Measurements from ENCODE around the gene FOSB.
A peak's percentile ranks its signal among the peaks of the same experiment; 100 is the strongest.
"Not testable (repeated sequence)": the region's sequence is repeated elsewhere in the genome, so short reads cannot be mapped to it uniquely, and the experiment has no call there.

Gene FOSB

DNA sequence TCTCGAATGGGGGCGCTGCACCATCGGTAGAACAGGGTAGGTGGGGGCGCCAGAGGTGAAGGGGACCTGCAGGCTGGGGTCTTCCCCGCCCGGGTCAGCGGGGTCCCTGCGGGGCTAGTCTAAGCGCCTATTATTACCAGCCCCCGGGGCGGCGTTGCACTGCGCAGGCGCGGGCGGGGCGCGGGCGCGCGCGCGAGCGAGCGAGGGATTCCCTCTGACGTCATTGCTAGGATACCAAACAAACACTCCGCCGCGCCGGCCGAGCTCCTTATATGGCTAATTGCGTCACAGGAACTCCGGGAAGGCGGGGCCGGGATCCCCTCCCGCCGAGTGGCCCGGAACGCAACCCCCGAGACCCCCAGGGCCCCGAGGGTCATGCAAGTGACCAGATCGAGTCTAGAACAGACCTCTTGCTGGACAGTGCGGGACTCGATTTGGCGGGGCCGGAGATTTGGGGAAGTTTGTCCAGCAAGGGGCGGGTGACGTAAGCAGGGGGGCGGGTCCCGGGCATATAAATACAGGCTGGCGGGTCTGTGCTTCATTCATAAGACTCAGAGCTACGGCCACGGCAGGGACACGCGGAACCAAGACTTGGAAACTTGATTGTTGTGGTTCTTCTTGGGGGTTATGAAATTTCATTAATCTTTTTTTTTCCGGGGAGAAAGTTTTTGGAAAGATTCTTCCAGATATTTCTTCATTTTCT, at the start of gene FOSB:
FOSB (plus strand) TSS at position 541 of the 703 bp plus-strand sequence. CDS start 591 bp downstream, outside the sequence.
- peak; percentile 96 for DNase-seq

- DNase-seq, result no peak
Measured at GRCh38 chr19:45418802-45419201, 49.0 kb upstream of the FOSB start.

- peak; percentile 55 for DNase-seq
Measured at GRCh38 chr19:45419396-45419795, 48.4 kb upstream of the FOSB start.

DNA sequence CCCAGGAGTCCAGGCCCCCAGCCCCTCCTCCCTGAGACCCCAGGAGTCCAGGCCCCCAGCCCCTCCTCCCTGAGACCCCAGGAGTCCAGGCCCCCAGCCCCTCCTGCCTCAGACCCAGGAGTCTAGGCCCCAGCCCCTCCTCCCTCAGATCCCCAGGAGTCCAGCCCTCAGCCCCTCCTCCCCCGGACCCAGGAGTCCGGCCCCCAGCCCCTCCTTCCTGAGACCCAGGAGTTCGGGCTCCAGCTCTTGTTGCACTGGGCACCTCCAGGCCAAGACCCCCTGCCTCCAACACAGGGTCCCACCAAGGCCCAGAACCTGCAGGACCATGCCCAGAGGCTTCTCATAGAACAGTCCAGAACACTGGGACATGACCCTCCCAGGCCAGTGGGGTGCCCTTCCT, 47.9 kb upstream of the FOSB start:
- no peak for DNase-seq

DNA sequence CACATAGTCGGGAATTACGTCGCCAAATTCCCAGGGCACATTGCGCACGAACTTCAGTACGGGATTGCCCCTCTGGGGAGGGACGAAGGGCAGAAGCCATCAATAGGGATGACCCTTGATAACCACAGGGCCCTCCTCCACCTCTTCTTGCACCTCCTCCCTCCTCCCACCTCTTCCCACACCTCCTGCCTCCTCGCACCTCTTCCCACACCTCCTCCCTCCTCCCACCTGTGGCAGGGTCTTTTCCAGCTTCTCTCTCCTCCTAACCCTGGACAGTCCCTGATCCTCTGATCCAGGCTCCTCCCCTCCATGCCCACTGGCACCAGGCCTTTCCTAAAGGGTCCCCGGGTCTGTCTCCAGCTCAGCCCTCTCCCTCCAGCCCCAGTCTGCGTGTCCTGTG, 47.4 kb upstream of the FOSB start:
- DNase-seq, result no peak

DNA sequence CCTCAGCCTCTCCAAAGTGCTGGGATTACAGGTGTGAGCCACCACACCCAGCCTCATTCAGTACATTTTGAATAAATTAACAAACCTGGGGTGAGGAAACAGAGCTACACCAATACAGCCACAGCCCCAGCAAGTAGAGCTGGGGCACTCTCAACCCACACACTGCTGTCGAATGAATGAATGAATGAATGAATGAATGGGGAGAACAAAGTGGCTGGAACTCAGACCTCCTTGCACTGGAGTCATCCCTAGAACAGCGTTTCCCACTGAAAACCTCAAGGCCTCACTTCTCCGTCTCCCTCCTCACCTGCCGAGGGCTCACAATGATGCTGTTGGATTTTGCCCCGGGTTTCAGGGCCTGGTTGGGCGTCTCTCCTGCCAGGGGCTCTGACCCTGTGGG, 46.9 kb upstream of the FOSB start:
- no peak for DNase-seq

- DNase-seq, result no peak
Measured at GRCh38 chr19:45421947-45422498, 45.8 kb upstream of the FOSB start.

DNA sequence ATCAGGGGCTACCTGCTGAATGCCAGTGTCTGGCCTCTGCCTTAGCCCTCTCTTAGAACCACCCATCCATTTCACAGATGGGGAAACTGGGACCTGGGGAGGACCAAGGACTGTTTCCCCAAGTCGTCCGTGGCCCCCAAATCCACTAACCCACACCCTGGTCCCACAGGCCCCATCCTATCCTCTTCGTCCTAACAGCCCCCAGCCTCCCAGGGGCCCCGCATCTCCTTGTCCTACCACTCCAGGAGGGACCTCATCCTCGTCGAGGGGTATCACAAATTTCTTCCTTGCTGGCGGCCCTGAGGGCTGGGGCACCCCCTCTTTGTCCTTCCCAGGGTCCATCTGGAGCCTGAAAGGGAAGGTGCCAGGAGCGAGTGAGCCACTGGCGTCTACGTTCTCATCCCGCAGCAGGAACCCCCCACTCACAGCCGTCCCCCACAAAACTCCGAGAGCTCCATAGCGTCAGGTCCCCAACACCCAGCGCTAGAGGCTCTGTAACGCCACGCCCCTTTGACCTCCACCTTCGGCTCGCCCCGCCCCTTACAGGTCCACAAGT, 44.7 kb upstream of the FOSB start:
- DNase-seq, result no peak

DNA sequence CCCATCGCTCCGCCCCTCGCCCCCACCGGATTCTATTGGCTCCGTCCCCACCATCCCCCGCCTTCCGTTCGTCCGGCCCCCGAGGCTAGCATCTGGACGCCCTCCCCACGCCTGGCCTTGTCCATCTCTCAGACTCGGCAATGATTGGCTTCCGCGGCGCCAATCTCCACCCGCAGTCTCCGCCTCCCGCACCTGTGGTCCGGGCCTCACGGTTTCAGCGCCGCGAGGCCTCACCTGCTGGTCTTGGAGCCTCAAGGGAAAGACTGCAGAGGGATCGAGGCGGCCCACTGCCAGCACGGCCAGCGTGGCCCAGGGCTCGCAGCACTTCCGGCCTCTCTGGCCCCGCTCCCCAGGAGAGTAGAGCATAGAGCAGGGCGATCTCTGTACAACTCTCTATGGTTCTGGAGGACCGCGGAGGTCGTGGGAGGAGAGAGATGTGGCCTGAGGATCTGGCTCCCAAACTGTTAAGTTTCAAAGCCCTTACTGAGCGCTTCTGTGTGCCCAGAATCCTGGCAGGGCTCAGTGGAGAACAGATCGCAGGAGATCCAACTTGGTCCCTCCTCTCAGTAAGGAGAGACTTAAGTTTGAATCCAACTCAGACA, 44.1 kb upstream of the FOSB start, which contains the start of gene ERCC1:
ERCC1 (minus strand) TSS at position 329 of the 602 bp plus-strand sequence. CDS start 543 bp downstream, outside the sequence.
- DNase-seq, result peak; percentile 95

DNA sequence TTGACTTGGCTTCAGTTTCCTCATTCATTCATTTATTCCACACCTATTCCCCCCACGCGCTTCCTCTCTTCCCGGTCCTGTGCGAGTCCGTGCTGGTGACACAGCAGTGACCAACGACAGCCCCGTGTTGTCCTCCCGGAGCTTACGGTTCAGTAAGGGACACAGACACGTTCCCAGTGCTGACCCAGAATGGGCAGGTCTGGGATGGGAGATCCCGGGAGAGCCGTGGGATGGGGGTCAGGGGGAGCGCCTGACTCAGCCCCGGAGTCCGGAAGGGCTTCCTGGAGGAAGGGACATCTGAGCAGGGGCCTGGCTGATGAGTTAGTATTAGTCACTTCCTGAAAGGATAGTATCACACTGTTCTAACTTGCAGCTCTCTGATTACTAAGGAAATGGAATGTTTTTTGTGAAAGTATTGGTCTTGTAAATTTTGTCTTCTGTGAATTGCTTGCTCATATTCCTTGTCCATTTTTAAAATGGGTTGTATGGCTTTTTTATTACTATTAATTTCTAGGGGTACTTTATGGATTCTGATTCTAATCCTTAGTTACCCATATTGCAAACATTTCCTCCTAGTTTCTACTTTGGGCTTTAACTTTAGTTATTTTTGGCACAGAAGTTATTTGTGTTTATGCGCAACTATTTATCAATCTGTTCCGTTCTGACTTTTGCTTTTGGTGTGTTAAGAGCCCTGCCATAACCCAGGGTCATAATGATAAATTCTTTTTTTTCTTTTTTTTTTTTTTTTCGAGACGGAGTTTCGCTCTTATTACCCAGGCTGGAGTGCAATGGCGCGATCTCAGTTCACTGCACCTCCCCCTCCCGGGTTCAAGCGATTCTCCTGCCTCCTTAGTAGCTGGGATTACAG, 43.4 kb upstream of the FOSB start:
- DNase-seq, result peak; percentile 72

- no peak for DNase-seq
Measured at GRCh38 chr19:45428384-45429231, 39.2 kb upstream of the FOSB start.

GRCh38 chr19:45429896-45430295, 37.9 kb upstream of the FOSB start:
- not testable (repeated sequence) for DNase-seq

DNA sequence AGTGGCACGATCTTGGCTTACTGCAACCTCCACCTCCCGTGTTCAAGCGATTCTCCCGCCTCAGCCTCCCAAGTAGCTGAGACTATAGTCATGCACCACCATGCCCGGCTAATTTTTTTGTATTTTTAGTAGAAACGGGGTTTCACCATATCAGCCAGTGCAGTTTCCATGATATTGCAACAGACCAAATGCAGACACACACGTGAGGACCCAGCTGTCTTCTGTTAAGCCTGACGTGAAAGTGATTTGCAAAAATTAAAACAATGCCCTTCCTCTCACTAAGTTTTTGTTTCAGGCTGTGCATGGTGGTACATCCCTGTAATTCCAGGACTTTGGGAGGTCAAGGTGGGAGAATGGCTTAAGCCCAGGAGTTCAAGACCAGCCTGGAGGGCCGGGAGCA, 36.8 kb upstream of the FOSB start:
- DNase-seq, result not testable (repeated sequence)

GRCh38 chr19:45432543-45432942, 35.3 kb upstream of the FOSB start:
- not testable (repeated sequence) for DNase-seq

DNA sequence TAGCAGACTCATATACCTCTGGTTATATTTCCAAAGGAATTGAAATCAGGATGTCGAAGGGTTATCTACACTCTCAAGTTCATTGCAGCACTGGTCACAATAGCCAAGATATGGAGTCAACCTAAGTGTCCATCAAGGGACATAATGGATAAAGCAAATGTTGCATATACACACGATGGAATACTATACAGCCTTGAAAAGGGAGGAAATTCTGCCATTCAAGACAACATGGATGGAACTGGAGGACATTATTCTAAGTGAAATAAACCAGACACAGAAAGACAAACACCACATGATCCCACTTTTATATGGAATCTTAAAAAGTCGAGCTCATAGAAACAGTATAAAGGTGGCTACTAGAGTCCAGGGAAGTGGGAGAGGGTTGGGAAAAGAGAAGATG, 30.5 kb upstream of the FOSB start:
- DNase-seq, result no peak

GRCh38 chr19:45439190-45439568, 28.6 kb upstream of the FOSB start:
- DNase-seq, result no peak

DNA sequence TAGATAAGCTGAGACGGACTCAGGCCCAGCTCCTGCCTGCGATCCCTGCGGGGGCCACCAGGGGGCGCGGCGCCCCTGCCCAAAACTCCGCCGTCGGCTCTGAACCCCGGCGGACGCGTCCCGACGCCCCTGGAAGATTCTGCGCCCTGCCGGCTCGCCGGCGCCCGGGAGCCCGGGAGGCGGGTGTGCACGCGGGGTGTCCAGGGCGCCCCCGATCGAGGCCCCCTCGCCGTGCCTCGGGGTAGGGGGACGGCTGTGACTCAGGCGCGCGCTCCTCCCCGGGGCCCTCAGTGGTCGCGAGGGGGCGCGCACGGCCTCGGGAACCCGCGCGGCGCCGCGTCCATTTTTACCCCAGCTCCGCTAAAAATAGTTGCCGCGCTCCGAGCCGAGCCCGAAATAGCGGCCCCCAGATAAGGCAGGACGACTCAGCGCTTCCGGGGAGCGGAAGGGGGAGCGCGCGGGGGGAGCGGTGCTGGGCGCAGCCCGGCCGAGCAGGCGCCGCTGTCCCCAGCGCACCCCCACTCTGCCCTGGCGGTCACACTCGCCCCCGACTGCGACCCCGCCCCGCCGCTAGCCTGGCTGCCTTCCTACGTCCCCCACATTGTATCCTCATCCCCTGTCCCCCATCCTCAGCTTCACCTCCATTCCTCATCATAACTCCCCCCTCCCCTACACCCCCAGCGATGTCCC, 28.1 kb upstream of the FOSB start:
- DNase-seq, result peak; percentile 86

DNA sequence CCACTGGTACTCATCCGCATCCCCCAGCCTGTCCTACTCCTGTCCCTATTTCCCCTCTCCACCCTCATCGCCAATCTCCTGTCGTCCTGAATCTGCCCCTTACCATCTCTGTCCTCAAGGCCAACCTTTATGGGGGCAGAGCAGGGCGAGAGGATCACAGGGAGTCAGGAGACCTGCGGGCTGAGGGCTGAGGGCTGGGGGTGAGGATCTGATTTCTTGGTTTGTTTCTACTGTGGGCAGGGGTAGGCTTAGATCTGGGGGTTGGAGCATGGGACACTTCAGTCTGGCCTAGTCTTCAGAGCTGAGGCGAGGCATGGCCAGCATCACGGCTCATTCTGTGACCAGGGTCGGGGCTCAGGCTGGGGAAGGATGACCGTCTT, 27.5 kb upstream of the FOSB start:
- no peak for DNase-seq

DNA sequence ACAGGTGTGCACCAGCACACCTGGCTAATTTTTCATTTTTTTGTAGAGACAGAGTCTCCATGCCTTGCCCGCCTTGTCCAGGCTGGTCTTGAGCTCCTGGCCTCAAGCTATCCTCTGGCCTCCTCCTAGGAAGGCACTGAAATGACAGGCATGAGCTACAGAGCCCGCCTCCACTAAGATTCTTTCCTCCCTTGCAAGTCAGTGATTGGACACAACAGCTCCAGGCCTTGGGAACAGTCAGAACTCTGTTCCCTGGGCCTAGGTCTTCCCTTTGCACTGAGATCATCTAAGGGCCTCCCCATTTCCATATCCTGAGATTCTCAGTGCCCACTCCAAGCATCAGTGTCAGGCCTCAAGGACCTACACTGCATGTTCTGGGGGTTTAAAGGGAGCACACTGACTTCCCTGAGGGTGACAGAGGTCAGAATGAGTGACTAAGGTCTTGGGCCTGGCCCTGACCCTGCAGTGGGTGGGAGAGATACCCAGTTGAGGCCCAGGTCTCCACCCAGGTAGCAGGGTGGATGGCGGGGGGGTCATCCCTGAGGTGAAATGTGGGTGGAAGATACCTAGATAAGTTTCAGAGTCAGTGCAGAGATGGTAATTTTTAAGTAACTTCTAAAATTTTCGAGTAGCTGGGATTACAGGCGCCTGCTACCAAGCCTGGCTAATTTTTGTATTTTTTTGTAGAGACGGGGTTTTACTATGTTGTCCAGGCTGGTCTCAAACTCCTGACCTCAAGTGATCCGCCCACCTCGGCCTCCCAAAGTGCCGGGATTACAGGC, 26.7 kb upstream of the FOSB start:
- DNase-seq, result no peak

- DNase-seq, result no peak
Measured at GRCh38 chr19:45442408-45442777, 25.4 kb upstream of the FOSB start.
